Ovary (tissue), 3 donors: Measurements from ENCODE around the gene ROMO1.

Experiments
- CTCF ChIP-seq, 3 donors: fragments of 450-650 bp in 2 of 3; fragments of 200-600 bp in 1 of 3; IDR thresholded peaks; one replicate each; pipeline versions ENCODE4 v1.5.1 to v1.8.0; 2016 to 2022; ENCODE audit warnings: antibody characterized with exemption in 3 of 3, mild to moderate bottlenecking in 1 of 3
- EP300 ChIP-seq: sonication (generic); formaldehyde crosslinking; IDR thresholded peaks from one replicate; pipeline ENCODE4 v1.6.1; 2017; ENCODE audit warnings: antibody characterized with exemption
- donor health status: DM: no; HTN: no; CAD: no.

DNA sequence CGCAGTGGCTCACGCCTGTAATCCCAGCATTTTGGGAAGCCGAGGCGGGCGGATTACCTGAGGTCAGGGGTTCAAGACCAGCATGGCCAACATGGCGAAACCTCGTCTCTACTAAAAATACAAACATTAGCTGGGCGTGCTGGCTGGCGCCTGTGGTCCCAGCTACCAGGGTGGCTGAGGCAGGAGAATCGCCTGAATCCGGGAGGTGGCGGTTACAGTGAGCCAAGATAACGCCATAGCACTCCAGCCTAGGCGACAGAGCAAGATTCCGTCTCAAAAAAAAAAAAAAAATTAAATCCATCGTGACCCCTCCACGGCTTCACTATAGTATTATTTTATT is 33.3 kb upstream of the ROMO1 start:
- TF ChIP-seq CTCF (IDR thresholded peaks at IDR 0.05) (no peak), EP300 (no peak)
